GM19397 (cell line): ENCODE data around the gene IHH.

Experiments
- ATAC-seq: cut with Tn5 transposase; IDR thresholded peaks from one replicate; pipeline ENCODE4 v1.9.1; 2021; ENCODE audit warnings: mild to moderate bottlenecking, moderate library complexity; ENCODE audit not compliant: unreplicated experiment

Gene IHH

DNA sequence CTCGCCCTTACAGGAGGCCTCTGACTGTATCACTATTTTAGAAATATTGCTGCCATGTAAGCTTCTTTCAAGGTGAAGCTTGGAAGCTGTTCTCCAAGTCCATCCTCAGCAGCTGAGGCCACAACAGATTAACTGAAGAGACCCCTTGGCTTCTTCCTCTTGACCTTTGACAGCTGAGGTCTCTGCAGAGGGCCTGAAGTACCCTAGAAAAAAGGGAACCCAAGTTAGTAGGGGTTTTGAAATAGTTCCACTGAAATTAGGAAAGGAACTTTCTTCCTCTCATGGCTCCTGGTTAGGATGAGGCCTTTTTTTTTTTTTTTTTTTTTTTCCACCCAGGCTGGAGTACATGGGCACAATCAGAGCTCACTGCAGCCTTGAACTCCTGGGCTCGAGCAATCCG lies 15.5 kb upstream of the IHH start:
- no peak for ATAC-seq

GRCh38 chr2:219073413-219074129 lies 12.8 kb upstream of the IHH start:
- ATAC-seq = no peak

DNA sequence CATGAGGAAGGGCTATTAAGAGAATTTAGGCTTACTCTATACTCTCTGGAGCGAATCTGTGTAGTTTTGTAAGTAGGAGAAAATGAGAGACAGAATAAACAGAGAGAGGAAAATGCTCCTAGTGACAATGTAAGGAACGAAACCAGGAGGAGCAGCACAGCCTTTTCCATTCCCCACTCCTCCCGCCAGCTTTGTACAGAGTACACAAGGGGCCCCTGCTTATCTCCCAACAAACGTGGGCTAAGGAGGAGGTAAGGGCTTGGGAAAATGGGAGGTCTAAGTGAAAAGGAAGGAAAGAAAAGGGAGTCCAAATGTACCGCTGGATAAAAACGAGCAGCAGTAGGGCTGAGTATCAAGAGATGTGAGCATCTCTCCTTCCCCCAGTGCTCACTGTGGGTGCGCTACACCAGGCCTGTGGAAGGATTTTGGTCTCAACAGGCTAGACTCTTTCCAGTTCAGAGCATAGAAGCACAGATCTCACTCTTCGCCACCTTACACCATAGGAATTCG lies 12.1 kb upstream of the IHH start:
- no peak for ATAC-seq

DNA sequence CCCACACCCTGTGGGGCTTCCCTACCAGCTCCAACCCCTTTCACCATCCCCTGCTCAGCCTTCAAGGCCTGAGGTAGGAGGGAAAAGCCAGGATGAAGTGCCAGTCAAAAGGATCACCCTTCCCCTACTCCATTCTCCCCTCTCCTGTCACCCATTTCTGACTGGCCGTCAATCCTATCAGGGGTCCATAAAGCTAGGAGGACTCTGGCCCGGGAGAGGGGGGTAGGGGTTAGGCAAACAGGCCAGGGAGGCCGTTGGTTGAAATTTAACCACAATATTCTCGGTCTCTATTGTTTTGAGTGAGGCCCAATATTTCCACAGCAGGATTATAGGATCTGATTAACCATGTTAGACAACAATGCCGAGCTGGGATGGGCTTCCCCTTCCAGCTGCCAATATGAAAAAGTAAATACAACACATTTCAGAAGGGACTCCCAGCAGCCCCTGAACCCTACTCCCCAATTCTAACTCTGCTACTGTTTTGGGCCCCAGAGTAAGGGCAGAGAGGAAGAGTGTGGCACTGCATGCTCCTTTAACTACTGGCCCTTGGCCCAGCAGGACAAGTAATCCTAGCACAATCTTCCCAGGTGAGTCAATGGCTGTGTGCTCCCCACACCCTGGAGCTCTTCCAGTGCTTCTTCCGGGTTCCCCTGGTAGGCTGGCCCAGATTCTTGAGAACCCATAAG lies 10.6 kb upstream of the IHH start:
- no peak for ATAC-seq

DNA sequence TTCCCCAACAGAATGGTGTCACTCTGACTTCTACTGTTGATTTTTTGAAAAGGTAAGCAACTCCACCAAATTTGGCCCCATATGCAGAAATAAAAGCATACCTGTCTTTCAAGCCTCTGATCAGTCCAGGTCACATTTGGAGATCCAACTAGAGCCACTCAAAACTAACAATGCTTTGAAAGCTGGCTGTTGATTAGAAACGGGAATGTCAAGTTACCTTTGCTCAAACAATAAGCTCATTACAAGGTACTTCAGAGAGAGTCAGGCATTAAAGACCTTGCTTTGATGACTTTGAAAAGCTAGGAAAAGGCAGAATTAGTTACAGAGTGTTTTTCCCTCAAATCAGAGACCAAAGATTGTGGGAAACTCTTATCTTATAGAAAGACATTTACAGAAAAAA lies 4.8 kb upstream of the IHH start:
- ATAC-seq = no peak

- ATAC-seq = no peak
These were observed 1.4 kb upstream of the IHH start for GRCh38 chr2:219062081-219062480.

DNA sequence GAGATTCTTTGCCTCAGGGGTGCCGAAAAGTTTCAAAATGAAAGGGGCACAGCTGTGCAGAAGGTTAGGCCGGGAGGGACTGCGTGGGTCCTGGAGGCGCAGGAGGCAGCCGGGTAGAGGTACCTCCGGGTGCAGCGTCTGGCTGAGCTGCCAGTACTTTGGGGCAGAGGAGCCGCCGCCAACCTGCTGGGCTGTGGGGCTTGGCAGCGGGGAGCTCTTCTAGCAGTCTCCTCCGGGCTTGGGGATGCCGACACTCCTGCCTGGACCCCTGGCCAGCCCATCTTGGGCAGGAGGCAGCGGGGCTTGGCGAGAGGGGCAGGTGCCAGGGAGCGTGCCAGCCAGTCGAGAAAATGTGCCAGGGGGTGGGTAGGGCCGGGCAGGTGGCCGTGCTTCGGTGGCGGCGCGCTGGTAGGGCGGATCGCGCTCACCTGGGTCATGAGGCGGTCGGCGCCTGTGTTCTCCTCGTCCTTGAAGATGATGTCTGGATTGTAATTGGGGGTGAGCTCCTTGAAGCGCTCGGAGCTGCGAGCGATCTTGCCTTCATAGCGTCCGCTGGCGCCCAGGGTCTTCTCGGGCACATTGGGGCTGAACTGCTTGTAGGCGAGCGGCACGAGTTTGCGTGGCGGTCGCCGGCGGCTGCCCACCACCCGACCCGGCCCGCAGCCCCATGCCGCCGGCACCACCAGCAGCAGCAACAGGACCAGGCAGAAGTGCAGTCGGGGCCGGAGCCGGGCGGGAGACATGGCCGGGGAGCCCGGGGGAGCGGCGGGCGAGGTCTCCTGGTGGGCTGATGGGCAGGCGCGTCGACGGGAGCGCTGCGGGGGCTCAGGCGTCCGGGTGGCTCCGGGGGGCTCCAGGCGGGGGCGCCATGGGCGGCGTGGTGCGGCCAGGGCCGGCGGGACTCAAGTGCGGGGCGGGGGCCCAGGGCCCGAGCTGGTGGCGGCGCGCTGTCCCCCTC lies 717 bp downstream of the IHH start:
- ATAC-seq = no peak

DNA sequence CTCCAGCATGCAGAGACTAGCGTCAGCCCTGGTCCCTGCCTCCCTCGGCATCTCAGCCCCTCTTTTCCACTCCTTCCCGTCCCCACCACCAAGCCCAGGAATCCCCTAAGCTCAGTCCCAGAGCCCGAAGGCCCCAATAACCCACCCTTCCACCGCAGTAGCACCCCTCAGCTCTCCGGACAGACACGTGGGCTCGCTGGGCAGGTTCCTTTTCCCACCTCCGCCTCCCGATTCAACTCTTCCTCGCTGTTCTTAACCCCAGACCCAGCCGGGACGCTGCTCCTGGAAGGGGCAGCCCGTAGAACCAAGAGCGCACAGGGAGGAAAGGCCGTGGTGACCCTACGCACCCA lies 1.4 kb downstream of the IHH start:
- ATAC-seq = no peak

GRCh38 chr2:219058541-219059374 lies 2.0 kb downstream of the IHH start:
- no peak for ATAC-seq

GRCh38 chr2:219057709-219058540 lies 2.8 kb downstream of the IHH start:
- ATAC-seq = peak; percentile 89

- ATAC-seq = no peak
These were observed 3.6 kb downstream of the IHH start for GRCh38 chr2:219056896-219057708.

GRCh38 chr2:219056176-219056895 lies 4.4 kb downstream of the IHH start:
- ATAC-seq = no peak

GRCh38 chr2:219054956-219055903 lies 5.5 kb downstream of the IHH start:
- no peak for ATAC-seq

GRCh38 chr2:219049282-219049681 lies 11.4 kb downstream of the IHH start:
- ATAC-seq = no peak

GRCh38 chr2:219045937-219046550 lies 14.7 kb downstream of the IHH start:
- ATAC-seq = no peak

- no peak for ATAC-seq
These were observed 18.0 kb downstream of the IHH start for GRCh38 chr2:219042750-219043149.

DNA sequence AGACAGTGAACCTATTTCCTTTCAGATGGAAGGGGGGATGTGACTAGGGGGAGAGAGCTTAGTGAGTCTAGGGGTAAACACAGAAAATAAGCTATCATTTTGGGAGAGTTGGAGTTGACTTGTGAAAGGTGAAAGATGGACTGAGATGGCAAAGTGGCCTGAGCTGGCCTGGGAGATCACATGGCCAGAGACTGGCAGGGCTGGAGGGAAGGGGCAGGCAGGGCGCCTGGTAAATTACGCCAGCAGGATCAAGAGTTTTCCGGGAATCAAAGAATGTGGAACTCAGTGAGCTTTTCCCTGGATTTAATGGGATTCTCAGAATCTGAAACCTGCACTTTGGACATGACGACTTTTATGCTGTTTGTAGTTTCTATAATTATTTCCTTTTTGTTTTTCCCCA lies 18.6 kb downstream of the IHH start:
- no peak for ATAC-seq
